ENCODE measurements around the gene CUL2.
"Not testable (repeated sequence)": the region's sequence is repeated elsewhere in the genome, so short reads cannot be mapped to it uniquely, and the experiment has no call there.

Gene CUL2

DNA sequence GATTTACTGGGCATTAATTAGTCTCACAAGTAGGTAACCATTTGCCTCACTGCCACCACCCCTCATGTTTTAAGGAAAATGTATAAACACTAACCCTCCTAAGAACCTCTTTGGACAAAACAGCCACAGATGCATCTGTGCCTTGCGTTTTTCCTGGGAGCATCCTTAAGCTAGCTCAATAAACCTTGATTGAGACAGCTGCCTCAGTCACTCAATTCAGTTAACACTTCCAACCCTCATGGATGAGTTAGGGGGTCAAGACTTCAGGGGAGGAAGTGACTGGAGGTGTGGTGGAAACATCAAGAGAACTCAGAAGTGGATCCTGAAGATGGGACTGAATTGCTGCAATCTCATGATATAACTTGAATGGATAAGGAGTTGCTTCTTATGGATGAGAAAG lies 31.5 kb downstream of the CUL2 start:
- H3K4me3 ChIP-seq (ENCODE audit: low read length) = no peak overlapping the region
- DNase-seq (ENCODE audit: low read depth) = no peak
- TF ChIP-seq, protein P1, sequence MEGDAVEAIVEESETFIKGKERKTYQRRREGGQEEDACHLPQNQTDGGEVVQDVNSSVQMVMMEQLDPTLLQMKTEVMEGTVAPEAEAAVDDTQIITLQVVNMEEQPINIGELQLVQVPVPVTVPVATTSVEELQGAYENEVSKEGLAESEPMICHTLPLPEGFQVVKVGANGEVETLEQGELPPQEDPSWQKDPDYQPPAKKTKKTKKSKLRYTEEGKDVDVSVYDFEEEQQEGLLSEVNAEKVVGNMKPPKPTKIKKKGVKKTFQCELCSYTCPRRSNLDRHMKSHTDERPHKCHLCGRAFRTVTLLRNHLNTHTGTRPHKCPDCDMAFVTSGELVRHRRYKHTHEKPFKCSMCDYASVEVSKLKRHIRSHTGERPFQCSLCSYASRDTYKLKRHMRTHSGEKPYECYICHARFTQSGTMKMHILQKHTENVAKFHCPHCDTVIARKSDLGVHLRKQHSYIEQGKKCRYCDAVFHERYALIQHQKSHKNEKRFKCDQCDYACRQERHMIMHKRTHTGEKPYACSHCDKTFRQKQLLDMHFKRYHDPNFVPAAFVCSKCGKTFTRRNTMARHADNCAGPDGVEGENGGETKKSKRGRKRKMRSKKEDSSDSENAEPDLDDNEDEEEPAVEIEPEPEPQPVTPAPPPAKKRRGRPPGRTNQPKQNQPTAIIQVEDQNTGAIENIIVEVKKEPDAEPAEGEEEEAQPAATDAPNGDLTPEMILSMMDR (conservative IDR thresholded peaks at IDR 0.05; ENCODE audit: low read length) = no peak

DNA sequence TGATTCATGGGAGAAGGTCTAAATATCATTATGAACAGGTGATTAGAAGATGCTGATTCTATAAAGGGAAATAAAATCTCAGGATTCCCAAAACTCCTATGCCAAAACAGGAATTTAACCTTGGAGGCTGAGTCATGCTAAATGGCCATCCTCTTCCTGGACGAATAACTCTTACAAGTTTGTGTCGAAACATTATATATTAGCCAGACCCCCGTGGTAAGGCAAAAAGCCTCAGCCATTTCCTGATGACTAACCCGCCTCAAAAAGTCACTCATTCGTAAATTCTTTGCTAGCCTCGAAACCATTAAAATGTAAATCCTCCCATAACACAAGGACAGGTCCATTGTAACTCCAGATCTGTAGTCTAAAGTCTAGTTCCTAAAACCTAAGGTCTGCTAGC lies 32.0 kb downstream of the CUL2 start:
- peak; percentile 93 for DNase-seq (ENCODE audit: low read depth)
- TF ChIP-seq, protein P1 (conservative IDR thresholded peaks at IDR 0.05; ENCODE audit: low read length) = no peak
- no peak overlapping the region for H3K4me3 ChIP-seq (ENCODE audit: low read length)

DNA sequence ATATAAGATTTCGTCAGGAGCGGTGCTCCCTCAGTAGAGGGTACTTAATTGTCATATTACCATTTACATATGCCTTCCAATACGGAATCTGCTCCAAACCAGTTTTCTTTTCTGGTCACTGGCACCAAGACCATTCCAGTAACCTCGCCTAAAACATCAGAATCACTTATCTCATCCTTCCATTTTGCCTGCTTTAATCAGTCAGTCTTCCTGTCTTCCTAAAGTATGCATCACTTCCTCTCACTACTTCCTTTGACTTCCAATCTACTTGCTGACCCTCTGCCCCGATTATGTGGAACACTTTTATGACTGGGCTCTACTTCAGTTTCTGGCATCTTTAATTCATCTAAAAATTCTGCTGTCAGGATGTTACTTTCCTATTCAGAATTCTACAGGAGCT lies 33.5 kb downstream of the CUL2 start:
- no peak for DNase-seq (ENCODE audit: low read depth)
- TF ChIP-seq, protein P1 (conservative IDR thresholded peaks at IDR 0.05; ENCODE audit: low read length) = no peak
- H3K4me3 ChIP-seq (ENCODE audit: low read length) = no peak overlapping the region

DNA sequence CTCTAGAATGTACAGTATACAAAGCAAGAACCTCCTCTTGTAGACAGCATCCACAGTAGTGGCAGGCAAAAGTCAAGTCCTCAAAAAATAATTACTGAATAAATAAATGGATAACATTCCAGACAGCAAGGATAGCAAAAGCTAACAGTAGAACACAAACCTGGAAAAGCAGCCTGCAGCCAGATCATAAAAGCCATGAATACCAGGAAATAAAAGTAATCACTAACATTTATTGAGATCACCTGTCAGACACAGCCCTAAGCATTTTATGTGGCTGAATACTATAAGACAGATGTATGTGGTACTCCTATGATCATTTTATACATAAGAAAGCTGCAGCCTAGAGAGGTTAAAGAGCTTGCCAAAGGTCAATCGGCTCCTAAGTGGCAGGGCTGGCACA lies 34.0 kb downstream of the CUL2 start:
- TF ChIP-seq, protein P1 (conservative IDR thresholded peaks at IDR 0.05; ENCODE audit: low read length) = no peak
- no peak overlapping the region for H3K4me3 ChIP-seq (ENCODE audit: low read length)
- DNase-seq (ENCODE audit: low read depth) = no peak

DNA sequence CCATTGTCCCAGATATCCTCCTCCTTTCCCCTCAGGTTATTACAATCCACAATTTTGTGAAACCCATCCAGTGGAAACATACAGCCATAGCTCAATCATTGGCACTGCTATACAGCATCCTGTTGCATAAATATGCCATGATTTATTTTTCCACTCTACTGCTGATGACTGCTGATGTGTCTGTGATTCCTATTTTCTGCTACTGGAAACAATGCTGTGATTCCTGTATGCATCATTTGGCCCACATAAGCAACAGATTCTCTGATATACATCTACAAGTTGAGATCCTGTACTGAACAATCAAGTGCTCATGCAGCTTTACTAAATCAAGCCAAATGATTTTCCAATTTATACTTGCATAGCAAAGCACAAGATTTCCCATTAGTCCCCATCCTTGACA lies 39.6 kb downstream of the CUL2 start:
- no peak overlapping the region for H3K4me3 ChIP-seq (ENCODE audit: low read length)
- TF ChIP-seq, protein P1 (conservative IDR thresholded peaks at IDR 0.05; ENCODE audit: low read length) = no peak
- no peak for DNase-seq (ENCODE audit: low read depth)

DNA sequence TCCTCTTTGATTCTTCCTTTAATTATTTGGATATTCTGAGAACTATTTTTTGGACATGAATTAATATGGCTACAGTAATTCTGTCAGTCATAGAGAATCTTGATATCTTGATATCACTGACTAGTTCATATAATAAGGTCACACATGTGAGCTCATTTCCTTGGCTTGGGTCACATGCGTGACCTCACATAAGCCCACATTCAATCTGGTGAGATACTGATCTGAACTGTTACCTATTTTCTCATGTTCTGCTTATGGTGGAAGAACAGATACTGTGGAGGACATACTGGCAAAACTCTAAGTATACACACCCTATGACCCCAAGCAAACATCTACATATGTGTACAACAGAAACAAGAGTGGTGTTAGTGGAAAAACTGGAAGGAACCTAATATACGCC lies 44.1 kb downstream of the CUL2 start:
- no peak overlapping the region for H3K4me3 ChIP-seq (ENCODE audit: low read length)
- DNase-seq (ENCODE audit: low read depth) = no peak
- TF ChIP-seq, protein P1 (conservative IDR thresholded peaks at IDR 0.05; ENCODE audit: low read length) = no peak

DNA sequence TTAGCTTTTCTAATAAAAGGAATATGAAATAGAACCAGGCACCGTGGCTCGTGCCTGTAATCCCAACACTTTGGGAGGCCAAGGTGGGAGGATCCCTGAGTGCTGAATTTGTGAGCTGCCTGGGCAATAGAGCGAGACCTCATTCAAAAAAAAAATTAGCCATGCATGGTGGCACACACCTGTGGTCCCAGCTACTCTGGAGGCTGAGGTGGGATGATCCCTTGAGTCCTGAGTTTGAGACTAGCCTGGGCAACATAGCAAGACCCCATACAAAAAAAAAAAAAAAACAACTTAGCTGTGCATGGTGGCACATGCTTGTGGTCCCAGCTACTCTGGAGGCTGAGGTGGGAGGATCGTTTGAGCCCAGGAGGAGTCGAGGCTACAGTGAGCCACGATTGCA lies 44.9 kb downstream of the CUL2 start:
- not testable (repeated sequence) for DNase-seq (ENCODE audit: low read depth); H3K4me3 ChIP-seq (ENCODE audit: low read length)

DNA sequence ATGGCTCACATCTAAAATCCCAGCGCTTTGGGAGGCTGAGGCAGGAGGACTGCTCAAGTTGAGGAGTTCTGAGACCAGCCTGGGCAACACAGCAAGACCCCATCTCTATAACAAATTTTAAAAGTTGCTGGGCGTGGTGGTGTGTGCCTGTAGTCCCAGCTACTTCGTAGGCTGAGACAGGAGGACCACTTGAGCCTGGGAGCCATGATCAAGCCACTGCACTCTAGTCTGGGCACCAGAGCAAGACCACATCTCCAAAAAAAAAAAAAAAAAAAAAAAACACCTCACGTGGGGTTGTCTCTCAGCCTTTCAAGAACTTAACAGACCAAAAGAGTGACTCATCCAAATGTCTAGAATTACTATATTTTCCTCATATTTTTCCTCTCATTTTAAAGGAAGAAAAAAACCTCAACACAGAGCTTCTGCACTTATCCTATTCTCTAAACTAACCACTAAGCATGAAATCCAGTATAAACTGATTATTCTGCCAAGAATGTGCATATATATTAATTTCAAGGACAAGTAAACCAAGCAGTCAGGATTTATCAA lies 46.3 kb downstream of the CUL2 start:
- no peak for DNase-seq (ENCODE audit: low read depth)
- TF ChIP-seq, protein P1 (conservative IDR thresholded peaks at IDR 0.05; ENCODE audit: low read length) = no peak
- H3K4me3 ChIP-seq (ENCODE audit: low read length) = no peak overlapping the region

Data from AG10803 (cell line).